ENCODE measurements around the gene STUM.

Gene STUM

GRCh38 chr1:226642421-226642820 lies 93.9 kb downstream of the STUM start:
- no peak for TF ChIP-seq CTCF (IDR thresholded peaks at IDR 0.05; ENCODE audit: low read depth, low read length, missing control alignments)
- no peak for DNase-seq (ENCODE audit: extremely low read depth, low read depth)
- no peak overlapping the region for H3K4me3 ChIP-seq (replicated peaks; ENCODE audit: low read depth, low read length)

- H3K4me3 ChIP-seq (replicated peaks; ENCODE audit: low read depth, low read length), result no peak overlapping the region
- no peak for TF ChIP-seq CTCF (IDR thresholded peaks at IDR 0.05; ENCODE audit: low read depth, low read length, missing control alignments)
- DNase-seq (ENCODE audit: extremely low read depth, low read depth), result peak; percentile 37
Observed at GRCh38 chr1:226643177-226643576, 94.6 kb downstream of the STUM start.

- no peak overlapping the region for H3K4me3 ChIP-seq (replicated peaks; ENCODE audit: low read depth, low read length)
- DNase-seq (ENCODE audit: extremely low read depth, low read depth), result no peak
- TF ChIP-seq CTCF (IDR thresholded peaks at IDR 0.05; ENCODE audit: low read depth, low read length, missing control alignments), result no peak
Observed at GRCh38 chr1:226643611-226644540, 95.3 kb downstream of the STUM start.

- TF ChIP-seq CTCF (IDR thresholded peaks at IDR 0.05; ENCODE audit: low read depth, low read length, missing control alignments), result no peak
- H3K4me3 ChIP-seq (replicated peaks; ENCODE audit: low read depth, low read length), result no peak overlapping the region
- no peak for DNase-seq (ENCODE audit: extremely low read depth, low read depth)
Observed at GRCh38 chr1:226644541-226645176, 96.1 kb downstream of the STUM start.

- DNase-seq (ENCODE audit: extremely low read depth, low read depth), result no peak
- no peak overlapping the region for H3K4me3 ChIP-seq (replicated peaks; ENCODE audit: low read depth, low read length)
- TF ChIP-seq CTCF (IDR thresholded peaks at IDR 0.05; ENCODE audit: low read depth, low read length, missing control alignments), result no peak
Observed at GRCh38 chr1:226645279-226645976, 96.9 kb downstream of the STUM start.

- no peak for TF ChIP-seq CTCF (IDR thresholded peaks at IDR 0.05; ENCODE audit: low read depth, low read length, missing control alignments)
- DNase-seq (ENCODE audit: extremely low read depth, low read depth), result no peak
- H3K4me3 ChIP-seq (replicated peaks; ENCODE audit: low read depth, low read length), result no peak overlapping the region
Observed at GRCh38 chr1:226646026-226646869, 97.7 kb downstream of the STUM start.

Measured in HFF-Myc (cell line).